ENCODE data around the gene GABRA5.
A peak's percentile ranks its signal among the peaks of the same experiment; 100 is the strongest.

GABRA5 gene

GRCh38 chr15:26854435-26854834 is 12.4 kb upstream of the GABRA5 start:
- Histone ChIP-seq H3K9me3 (ENCODE audit: control insufficient read depth, low read depth, low read length) (no peaks in the 10 kb centered on the region), H3K36me3 (ENCODE audit: control insufficient read depth, low read depth, low read length) (no peaks in the 10 kb centered on the region), H3K27ac (ENCODE audit: low read length) (no peak overlapping the region), H3K4me3 (ENCODE audit: low read length) (no peak overlapping the region), H3K9ac (ENCODE audit: low read length) (no peak overlapping the region), H3K4me1 (ENCODE audit: control insufficient read depth, low read depth, low read length) (no peaks in the 10 kb centered on the region), H3K27me3 (ENCODE audit: control insufficient read depth, insufficient read depth, low read length) (no peaks in the 10 kb centered on the region)

- Histone ChIP-seq H3K27me3 (ENCODE audit: control insufficient read depth, insufficient read depth, low read length) (peaks cover 41% of the 10 kb centered on the region), H3K36me3 (ENCODE audit: control insufficient read depth, low read depth, low read length) (no peaks in the 10 kb centered on the region), H3K4me1 (ENCODE audit: control insufficient read depth, low read depth, low read length) (peaks cover 18% of the 10 kb centered on the region), H3K9ac (ENCODE audit: low read length) (no peak overlapping the region), H3K27ac (ENCODE audit: low read length) (no peak overlapping the region), H3K4me3 (ENCODE audit: low read length) (no peak overlapping the region), H3K9me3 (ENCODE audit: control insufficient read depth, low read depth, low read length) (no peaks in the 10 kb centered on the region)
Observed at GRCh38 chr15:26864664-26865191, 2.1 kb upstream of the GABRA5 start.

DNA sequence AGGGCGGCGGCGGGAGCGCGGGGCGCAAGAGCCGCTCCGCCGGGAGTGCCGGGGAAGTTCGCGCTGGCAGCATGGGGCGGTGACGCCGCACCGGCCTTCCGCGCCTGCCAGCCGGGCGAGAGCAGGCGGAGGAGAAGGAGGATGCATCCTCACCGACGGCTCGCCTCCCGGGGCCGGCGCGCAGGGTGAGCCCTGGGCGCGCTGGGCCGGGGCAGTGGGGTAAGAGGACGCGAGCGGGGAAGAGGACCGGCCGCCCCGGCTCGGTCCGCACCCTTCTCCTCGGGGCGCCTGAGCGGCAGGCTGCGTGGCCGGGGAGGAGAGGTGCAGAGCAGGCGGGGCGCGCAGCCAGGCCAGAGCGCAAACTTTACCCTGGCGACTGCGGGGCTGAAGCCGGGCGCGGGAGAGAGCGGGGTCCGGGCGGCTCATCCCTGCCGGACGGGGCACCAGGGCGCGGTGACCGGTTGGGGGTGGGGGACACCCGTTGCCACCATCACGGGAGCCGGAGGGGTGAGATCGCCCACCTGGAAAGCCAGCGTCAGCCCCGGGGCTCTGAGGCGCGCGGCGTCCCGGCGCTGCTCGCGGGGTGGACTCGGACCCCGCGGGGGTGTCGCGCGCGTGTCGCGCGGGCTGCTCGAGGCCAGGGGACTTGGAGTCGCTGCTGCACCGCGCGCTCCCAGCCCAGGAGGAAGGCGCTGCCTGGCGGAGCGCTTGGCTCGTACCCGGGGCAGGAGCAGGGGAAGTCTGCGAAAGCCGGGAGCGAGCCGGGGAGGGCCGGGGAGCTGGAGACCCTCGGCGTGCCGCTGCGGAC is 542 bp downstream of the GABRA5 start:
- Histone ChIP-seq H3K4me3 (ENCODE audit: low read length) (peak overlapping the region; percentile 61), H3K36me3 (ENCODE audit: control insufficient read depth, low read depth, low read length) (no peaks in the 10 kb centered on the region), H3K4me1 (ENCODE audit: control insufficient read depth, low read depth, low read length) (peaks cover 18% of the 10 kb centered on the region), H3K9me3 (ENCODE audit: control insufficient read depth, low read depth, low read length) (no peaks in the 10 kb centered on the region), H3K27me3 (ENCODE audit: control insufficient read depth, insufficient read depth, low read length) (peaks cover 41% of the 10 kb centered on the region), H3K9ac (ENCODE audit: low read length) (peak overlapping the region; percentile 16), H3K27ac (ENCODE audit: low read length) (no peak overlapping the region)

- Histone ChIP-seq H3K4me3 (ENCODE audit: low read length) (peak overlapping the region; percentile 61), H3K9ac (ENCODE audit: low read length) (peak overlapping the region; percentile 16), H3K27ac (ENCODE audit: low read length) (no peak overlapping the region), H3K9me3 (ENCODE audit: control insufficient read depth, low read depth, low read length) (no peaks in the 10 kb centered on the region), H3K4me1 (ENCODE audit: control insufficient read depth, low read depth, low read length) (peaks cover 18% of the 10 kb centered on the region), H3K36me3 (ENCODE audit: control insufficient read depth, low read depth, low read length) (no peaks in the 10 kb centered on the region), H3K27me3 (ENCODE audit: control insufficient read depth, insufficient read depth, low read length) (peaks cover 41% of the 10 kb centered on the region)
Observed at GRCh38 chr15:26868029-26868685, 1.3 kb downstream of the GABRA5 start.

- Histone ChIP-seq H3K9me3 (ENCODE audit: control insufficient read depth, low read depth, low read length) (no peaks in the 10 kb centered on the region), H3K9ac (ENCODE audit: low read length) (no peak overlapping the region), H3K4me3 (ENCODE audit: low read length) (no peak overlapping the region), H3K27ac (ENCODE audit: low read length) (no peak overlapping the region), H3K4me1 (ENCODE audit: control insufficient read depth, low read depth, low read length) (peaks cover 16% of the 10 kb centered on the region), H3K27me3 (ENCODE audit: control insufficient read depth, insufficient read depth, low read length) (peaks cover 41% of the 10 kb centered on the region), H3K36me3 (ENCODE audit: control insufficient read depth, low read depth, low read length) (no peaks in the 10 kb centered on the region)
Observed at GRCh38 chr15:26869628-26870027, 2.8 kb downstream of the GABRA5 start.

DNA sequence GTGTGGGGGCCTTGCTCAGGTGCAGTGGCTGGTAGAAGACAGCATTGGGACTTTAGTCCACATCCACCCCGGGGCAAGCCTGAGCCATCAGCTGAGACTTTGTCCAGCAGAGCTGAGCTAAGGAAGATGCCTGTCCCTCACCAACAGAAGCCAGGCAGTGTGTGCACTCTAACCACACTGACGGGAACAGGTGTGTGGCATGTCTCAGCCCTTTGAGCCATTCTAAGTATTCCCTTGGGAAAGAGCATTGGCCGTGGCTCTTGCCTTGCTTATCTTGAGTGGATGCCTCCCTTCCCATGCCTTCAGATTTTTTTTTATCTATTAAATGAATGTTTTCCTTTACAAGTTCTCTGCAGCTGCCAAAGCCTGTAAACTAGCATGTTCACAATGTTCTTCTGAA is 3.5 kb downstream of the GABRA5 start:
- no peak overlapping the region for H3K4me3 ChIP-seq (ENCODE audit: low read length)
- peaks cover 12% of the 10 kb centered on the region for H3K4me1 ChIP-seq (ENCODE audit: control insufficient read depth, low read depth, low read length)
- peaks cover 40% of the 10 kb centered on the region for H3K27me3 ChIP-seq (ENCODE audit: control insufficient read depth, insufficient read depth, low read length)
- H3K9me3 ChIP-seq (ENCODE audit: control insufficient read depth, low read depth, low read length) = no peaks in the 10 kb centered on the region
- no peaks in the 10 kb centered on the region for H3K36me3 ChIP-seq (ENCODE audit: control insufficient read depth, low read depth, low read length)
- no peak overlapping the region for H3K27ac ChIP-seq (ENCODE audit: low read length)
- H3K9ac ChIP-seq (ENCODE audit: low read length) = no peak overlapping the region

DNA sequence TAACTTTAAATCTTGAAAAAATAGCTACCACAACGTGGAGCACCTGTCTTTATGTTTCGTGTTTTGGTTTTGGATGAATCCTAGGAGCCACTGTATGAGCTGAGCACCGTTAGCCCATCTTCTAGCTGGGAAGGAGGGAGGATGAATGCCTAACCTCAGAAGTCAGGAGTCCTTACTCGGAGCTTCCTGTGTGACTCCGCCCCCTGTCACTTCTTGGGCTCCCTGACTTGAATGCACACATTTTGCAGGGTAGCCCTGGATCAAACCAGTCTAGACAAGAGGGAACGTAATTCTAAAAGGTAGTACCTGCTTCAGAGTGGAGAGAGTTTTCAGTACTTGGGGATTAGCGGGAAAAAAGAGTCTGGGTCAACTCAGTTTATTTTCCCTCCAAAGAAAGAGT is 5.3 kb downstream of the GABRA5 start:
- H3K27me3 ChIP-seq (ENCODE audit: control insufficient read depth, insufficient read depth, low read length) = peaks cover 25% of the 10 kb centered on the region
- no peak overlapping the region for H3K27ac ChIP-seq (ENCODE audit: low read length)
- H3K9me3 ChIP-seq (ENCODE audit: control insufficient read depth, low read depth, low read length) = no peaks in the 10 kb centered on the region
- no peak overlapping the region for H3K9ac ChIP-seq (ENCODE audit: low read length)
- peaks cover 4% of the 10 kb centered on the region for H3K4me1 ChIP-seq (ENCODE audit: control insufficient read depth, low read depth, low read length)
- H3K4me3 ChIP-seq (ENCODE audit: low read length) = no peak overlapping the region
- H3K36me3 ChIP-seq (ENCODE audit: control insufficient read depth, low read depth, low read length) = no peaks in the 10 kb centered on the region

GRCh38 chr15:26873846-26874245 is 7.0 kb downstream of the GABRA5 start:
- Histone ChIP-seq H3K27ac (ENCODE audit: low read length) (no peak overlapping the region), H3K4me3 (ENCODE audit: low read length) (no peak overlapping the region), H3K27me3 (ENCODE audit: control insufficient read depth, insufficient read depth, low read length) (peaks cover 9% of the 10 kb centered on the region), H3K9ac (ENCODE audit: low read length) (no peak overlapping the region), H3K9me3 (ENCODE audit: control insufficient read depth, low read depth, low read length) (no peaks in the 10 kb centered on the region), H3K4me1 (ENCODE audit: control insufficient read depth, low read depth, low read length) (no peaks in the 10 kb centered on the region), H3K36me3 (ENCODE audit: control insufficient read depth, low read depth, low read length) (no peaks in the 10 kb centered on the region)

GRCh38 chr15:26874774-26875475 is 8.1 kb downstream of the GABRA5 start:
- no peak overlapping the region for H3K9ac ChIP-seq (ENCODE audit: low read length)
- no peak overlapping the region for H3K4me3 ChIP-seq (ENCODE audit: low read length)
- no peaks in the 10 kb centered on the region for H3K9me3 ChIP-seq (ENCODE audit: control insufficient read depth, low read depth, low read length)
- no peak overlapping the region for H3K27ac ChIP-seq (ENCODE audit: low read length)
- H3K36me3 ChIP-seq (ENCODE audit: control insufficient read depth, low read depth, low read length) = no peaks in the 10 kb centered on the region
- no peaks in the 10 kb centered on the region for H3K4me1 ChIP-seq (ENCODE audit: control insufficient read depth, low read depth, low read length)
- no peaks in the 10 kb centered on the region for H3K27me3 ChIP-seq (ENCODE audit: control insufficient read depth, insufficient read depth, low read length)

GRCh38 chr15:26875476-26875850 is 8.6 kb downstream of the GABRA5 start:
- H3K9ac ChIP-seq (ENCODE audit: low read length) = no peak overlapping the region
- H3K4me1 ChIP-seq (ENCODE audit: control insufficient read depth, low read depth, low read length) = no peaks in the 10 kb centered on the region
- no peaks in the 10 kb centered on the region for H3K27me3 ChIP-seq (ENCODE audit: control insufficient read depth, insufficient read depth, low read length)
- no peak overlapping the region for H3K27ac ChIP-seq (ENCODE audit: low read length)
- H3K9me3 ChIP-seq (ENCODE audit: control insufficient read depth, low read depth, low read length) = no peaks in the 10 kb centered on the region
- H3K4me3 ChIP-seq (ENCODE audit: low read length) = no peak overlapping the region
- no peaks in the 10 kb centered on the region for H3K36me3 ChIP-seq (ENCODE audit: control insufficient read depth, low read depth, low read length)

DNA sequence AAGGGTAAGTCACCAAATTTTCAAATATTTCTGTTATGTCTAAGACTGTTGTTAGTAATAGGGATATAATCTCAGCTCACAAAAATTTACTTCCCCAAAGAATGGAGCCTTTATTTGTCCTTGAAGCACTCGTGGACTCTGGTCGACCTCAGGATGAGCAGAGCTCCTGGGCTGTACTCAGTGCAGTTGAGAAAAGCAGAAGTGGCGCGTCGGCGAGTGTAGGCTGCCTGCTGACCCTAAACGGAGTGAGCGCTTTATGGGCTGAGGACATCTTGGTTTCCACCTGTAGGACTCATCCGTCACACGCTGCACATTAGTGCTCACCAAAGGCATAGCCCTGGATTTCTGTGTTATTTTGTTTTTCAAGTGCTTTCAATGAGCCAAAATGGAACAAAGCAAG is 11.0 kb downstream of the GABRA5 start:
- Histone ChIP-seq H3K4me3 (ENCODE audit: low read length) (no peak overlapping the region), H3K27me3 (ENCODE audit: control insufficient read depth, insufficient read depth, low read length) (no peaks in the 10 kb centered on the region), H3K36me3 (ENCODE audit: control insufficient read depth, low read depth, low read length) (no peaks in the 10 kb centered on the region), H3K27ac (ENCODE audit: low read length) (no peak overlapping the region), H3K4me1 (ENCODE audit: control insufficient read depth, low read depth, low read length) (no peaks in the 10 kb centered on the region), H3K9ac (ENCODE audit: low read length) (no peak overlapping the region), H3K9me3 (ENCODE audit: control insufficient read depth, low read depth, low read length) (no peaks in the 10 kb centered on the region)
